HG03354 (cell line): ENCODE measurements around the gene DNAL1.

ENCODE experiments used
- ATAC-seq: cut with Tn5 transposase; IDR thresholded peaks from one replicate; pipeline ENCODE4 v1.9.1; 2021; ENCODE audit warnings: mild to moderate bottlenecking; ENCODE audit not compliant: unreplicated experiment, poor library complexity, severe bottlenecking

Gene DNAL1

DNA sequence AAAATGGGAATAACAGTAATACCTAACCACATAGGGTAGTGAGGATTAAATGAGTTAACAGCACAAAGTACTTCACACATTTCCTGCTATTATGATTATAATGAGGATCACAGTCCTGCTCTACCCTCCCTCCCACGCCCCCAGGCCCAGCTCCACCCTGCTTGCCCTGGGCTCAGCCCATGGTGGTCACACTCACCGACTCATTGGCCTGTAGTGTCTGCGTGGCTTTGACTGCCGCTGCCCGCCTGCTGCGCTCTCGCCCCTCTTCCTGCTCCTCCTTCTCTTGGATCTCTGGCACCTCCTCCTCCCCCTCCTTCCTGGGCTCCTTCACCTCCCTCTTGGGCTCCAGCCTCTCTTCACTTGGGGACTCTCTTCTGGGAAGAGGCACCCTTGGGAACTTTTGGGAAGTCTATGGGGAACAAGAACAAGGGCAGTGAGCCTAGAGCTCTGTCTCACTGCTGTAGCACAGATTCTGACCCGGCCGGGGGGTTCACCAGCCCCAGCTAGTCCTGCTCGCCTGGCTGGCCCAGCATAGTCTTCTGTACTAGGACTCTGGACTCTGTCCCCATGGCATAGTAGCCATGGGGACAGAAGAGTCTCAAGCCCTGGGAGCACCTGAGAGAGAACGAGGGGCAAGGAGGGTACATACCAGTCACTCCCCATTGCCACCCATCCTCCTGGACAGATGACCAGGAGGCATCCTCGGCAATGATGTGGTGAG, 76.5 kb downstream of the DNAL1 start:
- no peak for ATAC-seq

- ATAC-seq, result no peak
Observed at GRCh38 chr14:73722581-73722980, 77.8 kb downstream of the DNAL1 start.

DNA sequence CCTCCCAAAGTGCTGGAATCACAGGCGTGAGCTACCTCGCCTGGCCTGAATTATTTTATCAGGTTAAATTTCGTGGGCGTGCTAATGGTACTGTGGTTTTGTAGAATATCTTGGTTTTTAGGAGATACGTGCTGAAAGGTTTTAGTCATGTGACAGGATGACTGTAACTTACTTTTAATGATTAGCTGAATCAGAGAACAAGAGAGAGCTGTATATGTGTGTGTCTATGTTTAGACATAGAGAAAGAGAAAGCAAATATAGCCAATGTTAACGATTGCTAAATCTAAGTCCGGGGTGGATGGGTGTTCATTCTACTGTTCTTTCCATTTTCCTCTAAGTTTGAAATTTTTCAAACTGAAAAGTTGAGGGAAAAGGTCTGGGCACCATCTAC, 78.6 kb downstream of the DNAL1 start:
- peak; percentile 76 for ATAC-seq

DNA sequence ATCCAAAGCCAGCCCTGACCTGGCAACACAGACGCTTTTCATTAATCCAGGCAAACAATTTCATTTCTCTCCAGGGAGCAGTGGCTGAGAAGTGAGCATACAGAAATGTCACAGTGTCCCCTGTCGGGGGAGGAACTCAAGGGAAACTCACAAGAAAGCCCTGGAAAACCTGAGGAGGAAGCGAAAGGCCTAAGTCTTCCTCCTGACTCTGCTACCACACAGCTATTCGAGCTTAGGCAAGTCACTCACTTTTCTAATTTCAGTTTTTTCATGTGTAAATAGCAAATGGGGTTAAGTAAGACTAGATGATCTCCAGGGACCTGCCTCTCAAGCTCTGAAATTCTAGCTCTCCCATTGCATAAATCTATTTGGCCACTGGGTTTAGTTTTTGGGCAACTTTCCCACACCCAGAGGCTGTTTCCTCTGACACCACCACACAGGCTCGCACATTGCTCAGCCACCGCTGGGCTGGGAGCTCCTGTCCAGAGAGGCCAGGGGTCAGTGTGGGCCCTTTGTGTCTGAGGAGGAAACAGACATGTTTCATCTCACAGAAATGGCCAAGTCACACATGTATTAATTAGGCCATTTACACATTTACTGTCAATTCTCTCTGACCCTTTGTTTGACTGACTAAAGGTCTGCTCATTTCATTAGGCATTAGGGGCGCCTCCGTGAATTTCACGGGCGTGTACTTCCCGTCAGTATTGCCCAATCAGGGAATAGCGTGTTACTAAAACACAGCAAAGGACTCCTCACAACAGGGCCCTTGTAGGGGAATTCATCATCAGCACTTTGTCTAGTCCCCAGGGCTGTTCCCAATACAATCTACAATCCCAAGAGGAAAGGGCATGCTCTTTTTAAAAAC, 79.2 kb downstream of the DNAL1 start:
- ATAC-seq, result peak; percentile 28

GRCh38 chr14:73724696-73725095, 79.9 kb downstream of the DNAL1 start:
- no peak for ATAC-seq

- no peak for ATAC-seq
Observed at GRCh38 chr14:73725116-73726024, 80.6 kb downstream of the DNAL1 start.

DNA sequence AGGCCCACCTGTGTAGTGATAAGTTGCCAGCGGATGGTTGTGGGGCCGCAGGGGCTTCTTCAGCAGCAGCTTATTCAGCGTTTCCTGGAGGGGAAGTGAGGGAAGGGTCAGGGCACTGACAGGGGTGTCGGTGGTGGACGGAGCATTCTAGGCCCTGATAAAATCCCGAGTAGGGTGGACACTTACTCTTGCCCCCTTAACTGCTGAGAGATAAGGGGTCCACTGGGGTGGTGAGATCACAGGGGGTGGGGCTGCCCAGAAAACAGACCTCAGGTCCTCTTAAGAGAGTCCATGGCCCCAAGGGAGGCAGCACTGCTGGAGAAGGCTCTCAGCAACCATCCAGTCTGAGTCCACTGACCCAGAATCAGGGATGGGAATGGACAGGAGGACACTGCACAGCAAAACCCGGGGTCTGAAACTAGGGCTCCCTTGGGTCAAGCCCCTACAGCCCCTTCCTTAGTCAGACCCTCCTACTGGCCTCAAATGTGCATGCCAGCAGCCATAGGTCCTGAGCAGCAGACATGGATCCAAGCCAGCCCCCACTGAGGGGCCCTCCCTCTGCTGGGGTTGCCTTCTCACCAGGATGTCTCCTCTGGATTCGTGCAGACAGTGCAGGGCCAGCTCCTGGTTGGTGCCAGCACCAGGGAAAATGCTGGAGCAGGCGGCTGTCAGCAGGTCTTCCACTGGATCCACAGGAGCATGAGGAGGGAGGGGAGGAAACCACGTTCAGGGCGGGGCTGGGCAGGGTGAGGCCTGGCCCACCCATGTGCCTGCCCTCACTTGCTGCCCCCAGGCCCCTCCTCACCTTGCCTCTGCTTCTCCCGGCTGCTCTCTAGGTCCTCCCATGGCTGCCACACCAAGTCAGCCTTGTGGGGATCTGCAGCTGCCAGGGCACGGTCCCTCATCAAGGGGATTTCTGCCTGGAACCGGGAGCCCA, 81.5 kb downstream of the DNAL1 start:
- no peak for ATAC-seq

GRCh38 chr14:73727166-73727565, 82.4 kb downstream of the DNAL1 start:
- no peak for ATAC-seq

DNA sequence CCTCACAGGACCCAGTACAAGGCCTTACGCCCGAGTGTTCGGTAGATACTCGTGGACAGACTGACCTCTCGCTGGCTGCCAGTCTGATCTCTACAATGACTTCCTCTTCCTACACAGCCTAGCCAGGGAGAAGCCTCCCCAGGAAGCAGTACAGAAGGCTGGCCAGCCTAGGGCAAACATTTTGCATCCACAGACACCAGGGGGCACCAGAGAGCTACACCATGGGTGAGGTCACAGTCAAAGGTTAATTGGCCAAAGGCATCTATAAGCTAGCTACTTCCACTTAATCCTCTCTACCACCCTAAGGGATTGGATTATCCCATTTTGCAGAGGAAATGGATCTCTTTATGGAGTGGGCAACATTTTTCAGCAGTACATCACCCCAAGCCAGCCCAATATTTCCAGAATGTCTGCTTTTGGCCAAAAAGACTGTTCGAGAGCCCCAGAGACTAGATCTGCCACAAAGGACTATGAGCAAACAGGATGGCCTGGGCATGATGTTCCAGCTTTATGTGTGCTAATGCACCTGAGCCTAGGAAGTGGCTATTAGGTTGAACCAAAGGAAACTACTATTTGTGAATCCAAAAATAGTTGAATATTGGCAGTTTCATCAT, 84.0 kb downstream of the DNAL1 start:
- peak; percentile 55 for ATAC-seq

DNA sequence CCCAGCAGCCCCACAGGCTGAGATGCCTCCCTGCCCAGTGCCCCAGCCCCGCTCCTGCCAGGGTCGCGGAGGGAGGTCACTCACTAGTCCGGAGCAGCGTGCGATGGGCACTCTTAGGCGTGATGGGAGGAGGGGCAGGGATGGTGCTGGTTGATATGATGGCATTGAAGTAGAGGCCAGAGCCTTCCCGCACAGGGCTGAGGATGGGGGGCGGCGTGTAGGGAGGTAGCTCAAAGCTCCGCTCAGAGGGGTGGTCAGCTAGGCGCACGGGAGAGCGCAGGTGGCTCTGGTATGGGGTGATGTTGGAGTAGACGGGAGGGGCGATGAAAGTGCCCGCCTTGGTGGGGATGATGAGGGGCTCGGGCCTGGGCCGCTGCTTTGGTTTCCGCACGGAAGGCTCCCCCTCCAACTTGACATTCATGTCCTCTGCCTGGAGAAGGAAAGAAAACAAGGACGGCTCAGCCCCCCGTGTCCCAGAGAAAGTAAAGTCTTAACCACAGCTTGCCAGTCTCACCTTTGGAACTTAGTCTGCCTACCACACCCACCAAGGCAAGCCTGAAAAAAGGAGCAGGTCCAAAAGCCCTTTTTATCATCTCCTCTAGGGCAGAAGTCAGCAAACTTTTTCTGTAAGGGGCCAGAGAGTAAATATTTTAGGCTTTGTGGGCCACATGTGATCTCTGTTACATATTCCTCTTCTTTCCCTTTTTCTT, 84.9 kb downstream of the DNAL1 start:
- ATAC-seq, result no peak

- ATAC-seq, result no peak
Observed at GRCh38 chr14:73731111-73731510, 86.3 kb downstream of the DNAL1 start.

- no peak for ATAC-seq
Observed at GRCh38 chr14:73732006-73732405, 87.2 kb downstream of the DNAL1 start.

DNA sequence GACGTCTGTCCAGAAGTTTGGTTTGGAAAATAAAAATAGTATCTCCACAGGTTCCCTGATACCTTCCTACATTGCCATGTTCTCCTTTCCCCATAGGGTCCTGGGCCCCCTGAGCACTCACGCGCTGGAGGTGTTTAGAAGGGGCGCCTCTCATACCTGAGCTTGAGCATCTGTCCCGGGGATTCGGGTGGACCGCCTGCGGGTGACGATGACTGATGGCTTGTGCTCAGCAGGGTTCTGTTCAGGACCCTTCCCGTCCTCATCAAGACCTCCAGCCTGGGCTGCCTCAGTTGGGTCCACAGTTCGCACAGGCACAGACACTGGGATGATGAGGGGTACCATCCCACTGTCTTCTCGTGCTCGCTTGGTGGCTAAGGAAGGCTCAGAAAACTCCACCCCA, 92.1 kb downstream of the DNAL1 start:
- no peak for ATAC-seq

DNA sequence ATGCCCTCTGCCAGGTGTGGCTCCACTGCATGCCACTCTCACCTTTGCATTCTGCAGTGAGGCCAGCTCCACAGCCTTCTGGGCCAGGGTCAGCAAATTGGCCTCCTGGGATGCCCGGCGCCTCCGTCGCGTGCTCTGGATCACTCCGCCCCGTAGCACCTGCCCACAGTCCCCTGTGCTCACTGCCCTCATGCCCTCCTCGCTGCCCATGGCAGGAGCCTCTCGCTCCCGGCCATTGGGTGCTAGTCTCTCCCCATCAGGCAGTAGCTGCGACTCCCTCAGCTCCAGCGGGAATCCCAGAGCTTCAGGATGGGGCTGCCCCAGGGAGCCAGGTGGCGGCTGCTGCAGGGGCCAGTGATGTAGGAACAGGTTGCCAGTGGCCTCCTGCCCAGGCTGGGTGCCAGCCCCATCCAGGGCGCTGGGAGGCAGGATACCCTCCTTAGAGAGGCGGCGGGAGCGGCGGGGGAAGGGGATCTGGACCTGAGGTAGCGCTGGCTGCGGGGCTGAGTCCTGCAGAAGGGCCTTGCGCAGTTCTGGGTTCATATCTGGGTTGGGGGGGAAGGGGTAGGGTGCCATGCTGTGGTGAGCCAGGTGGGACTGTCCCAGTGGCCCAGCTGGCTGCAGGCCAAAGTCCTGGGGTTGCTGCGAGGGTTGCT, 93.9 kb downstream of the DNAL1 start:
- no peak for ATAC-seq

- no peak for ATAC-seq
Observed at GRCh38 chr14:73739174-73739898, 94.5 kb downstream of the DNAL1 start.

DNA sequence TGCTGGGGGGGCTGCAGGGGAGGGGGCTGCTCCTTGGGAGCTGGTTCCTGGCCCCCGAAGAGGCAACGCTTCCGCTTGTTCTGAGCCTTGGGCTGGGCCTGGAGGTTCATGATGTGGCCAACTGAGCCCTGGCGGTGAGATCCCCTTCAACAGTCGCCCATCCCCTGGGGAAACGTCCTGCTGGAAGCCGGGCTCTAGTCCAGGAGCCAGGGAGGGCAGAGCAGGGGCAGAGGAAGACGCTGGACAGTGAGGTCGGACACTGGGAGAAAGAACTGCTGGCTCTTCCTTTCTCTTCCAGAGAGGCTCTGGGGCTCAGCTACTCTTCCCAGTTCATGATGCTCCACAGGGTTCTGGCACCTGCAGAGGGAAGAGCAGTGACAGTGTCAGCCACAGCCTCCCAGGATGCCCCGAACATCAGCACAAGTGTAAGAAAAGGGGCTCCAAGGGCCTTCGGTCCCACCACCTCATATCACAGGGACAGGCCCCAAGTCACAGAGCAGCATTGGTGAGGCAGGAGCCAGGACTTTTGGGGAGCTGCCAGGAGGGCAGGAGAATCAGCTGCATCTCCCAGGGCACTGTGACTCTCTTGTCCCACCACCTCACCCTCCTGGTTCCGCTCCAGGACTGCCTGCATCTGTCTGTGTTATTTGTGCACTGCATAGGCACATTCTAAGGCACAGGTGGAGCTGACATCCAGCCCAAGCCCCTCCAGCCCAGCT, 95.3 kb downstream of the DNAL1 start:
- no peak for ATAC-seq
